A673 (cell line): Measurements from ENCODE around the gene PPWD1.

Source experiments
- EZH2 ChIP-seq: fragments of 200-600 bp; sonication (generic); IDR thresholded peaks from 2 replicates; pipeline ENCODE4 v1.6.1; 2017; ENCODE audit warnings: borderline replicate concordance, low read depth, mild to moderate bottlenecking, mixed read lengths, antibody characterized with exemption, low read length; ENCODE audit not compliant: poor library complexity, severe bottlenecking
- TF ChIP-seq, protein P1 (sequence below): fragments of 300-800, 200-600 bp; sonication (generic); conservative IDR thresholded peaks from 2 replicates; pipeline ENCODE4 v1.5.1; 2017; ENCODE audit warnings: low read depth, mild to moderate bottlenecking, antibody characterized with exemption, low read length, moderate library complexity, mixed read lengths

DNA sequence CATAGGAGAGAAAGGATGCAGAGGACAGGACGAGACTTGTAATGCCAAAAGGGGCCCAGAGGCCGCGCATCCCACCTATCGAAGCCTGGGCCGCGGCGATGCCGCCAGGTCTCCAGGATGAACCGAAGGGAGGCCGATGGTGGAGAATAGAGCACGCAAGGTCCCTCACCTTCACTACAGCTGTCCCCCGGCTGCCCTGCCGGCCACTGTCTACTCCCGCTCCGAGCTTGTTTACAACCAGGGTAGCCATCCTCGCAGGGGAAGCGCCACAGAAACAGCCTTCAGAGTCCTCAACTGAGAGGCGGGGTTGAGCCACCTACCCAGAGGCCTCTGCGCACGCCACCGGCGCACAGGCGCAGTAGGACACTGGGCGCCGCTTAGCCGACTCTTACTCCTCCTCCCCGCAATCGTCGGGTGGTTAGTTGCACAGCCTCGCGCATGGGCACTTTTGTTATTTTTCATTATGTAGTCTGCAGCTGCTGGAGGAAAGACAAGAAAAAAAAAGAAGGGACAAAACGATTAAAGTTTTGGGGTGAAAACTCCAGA, 61.0 kb downstream of the PPWD1 start, which contains the start of gene TRIM23:
- TF ChIP-seq, protein P1, sequence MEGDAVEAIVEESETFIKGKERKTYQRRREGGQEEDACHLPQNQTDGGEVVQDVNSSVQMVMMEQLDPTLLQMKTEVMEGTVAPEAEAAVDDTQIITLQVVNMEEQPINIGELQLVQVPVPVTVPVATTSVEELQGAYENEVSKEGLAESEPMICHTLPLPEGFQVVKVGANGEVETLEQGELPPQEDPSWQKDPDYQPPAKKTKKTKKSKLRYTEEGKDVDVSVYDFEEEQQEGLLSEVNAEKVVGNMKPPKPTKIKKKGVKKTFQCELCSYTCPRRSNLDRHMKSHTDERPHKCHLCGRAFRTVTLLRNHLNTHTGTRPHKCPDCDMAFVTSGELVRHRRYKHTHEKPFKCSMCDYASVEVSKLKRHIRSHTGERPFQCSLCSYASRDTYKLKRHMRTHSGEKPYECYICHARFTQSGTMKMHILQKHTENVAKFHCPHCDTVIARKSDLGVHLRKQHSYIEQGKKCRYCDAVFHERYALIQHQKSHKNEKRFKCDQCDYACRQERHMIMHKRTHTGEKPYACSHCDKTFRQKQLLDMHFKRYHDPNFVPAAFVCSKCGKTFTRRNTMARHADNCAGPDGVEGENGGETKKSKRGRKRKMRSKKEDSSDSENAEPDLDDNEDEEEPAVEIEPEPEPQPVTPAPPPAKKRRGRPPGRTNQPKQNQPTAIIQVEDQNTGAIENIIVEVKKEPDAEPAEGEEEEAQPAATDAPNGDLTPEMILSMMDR, result no peak
- no peak for TF ChIP-seq EZH2
